GM19324 (cell line): ENCODE data around the gene CR1.
"Not testable (repeated sequence)": the region's sequence is repeated elsewhere in the genome, so short reads cannot be mapped to it uniquely, and the experiment has no call there.

ENCODE experiments used
- ATAC-seq: cut with Tn5 transposase; IDR thresholded peaks from one replicate; pipeline ENCODE4 v1.9.1; 2021; ENCODE audit warnings: mild to moderate bottlenecking, moderate library complexity; ENCODE audit not compliant: unreplicated experiment, low FRiP score

The CR1 gene

GRCh38 chr1:207579436-207579799 lies 83.5 kb downstream of the CR1 start:
- ATAC-seq: peak; percentile 66

DNA sequence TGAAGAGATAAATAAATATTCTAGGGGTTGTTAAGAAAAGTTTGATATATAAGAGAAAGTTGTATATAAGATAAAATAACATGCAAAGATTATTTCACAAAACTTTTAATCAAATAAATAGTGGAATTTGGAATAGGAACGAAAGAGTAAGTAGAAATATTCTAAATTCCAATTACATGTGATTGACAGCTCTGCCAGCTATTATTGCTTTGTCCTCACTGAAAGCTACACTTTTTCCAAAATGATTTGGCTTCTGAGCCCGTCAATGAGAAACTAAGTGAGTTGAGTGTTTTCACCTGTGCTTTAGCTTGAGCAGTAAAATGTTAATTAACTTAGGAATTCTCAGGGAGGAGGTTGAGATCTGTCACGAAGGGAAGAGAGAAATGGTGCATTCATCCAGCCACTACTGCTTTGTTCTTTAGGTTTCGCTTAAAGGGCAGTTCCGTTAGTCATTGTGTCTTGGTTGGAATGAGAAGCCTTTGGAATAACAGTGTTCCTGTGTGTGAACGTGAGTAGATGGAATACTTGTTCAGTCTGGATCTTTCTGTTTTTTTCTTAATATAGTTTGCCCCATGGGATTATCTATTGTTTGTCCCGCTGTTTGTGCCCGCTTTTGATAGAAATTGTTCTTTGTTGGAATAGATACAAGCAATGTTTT lies 85.7 kb downstream of the CR1 start:
- ATAC-seq: no peak

GRCh38 chr1:207589506-207589905 lies 93.5 kb downstream of the CR1 start:
- ATAC-seq: not testable (repeated sequence)

DNA sequence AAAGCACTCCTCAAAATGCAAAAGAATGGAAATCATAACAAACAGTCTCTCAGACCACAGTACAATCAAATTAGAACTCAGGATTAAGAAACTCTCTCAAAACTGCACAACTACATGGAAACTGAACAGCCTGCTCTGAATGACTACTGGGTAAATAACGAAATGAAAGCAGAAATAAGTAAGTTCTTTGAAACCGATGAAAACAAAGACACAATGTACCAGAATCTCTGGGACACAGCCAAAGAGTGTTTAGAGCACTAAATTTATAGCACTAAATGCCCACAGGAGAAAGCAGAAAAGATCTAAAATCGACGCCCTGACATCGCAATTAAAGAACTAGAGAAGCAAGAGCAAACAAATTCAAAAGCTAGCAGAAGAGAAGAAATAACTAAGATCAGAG lies 95.2 kb downstream of the CR1 start:
- ATAC-seq: not testable (repeated sequence)

DNA sequence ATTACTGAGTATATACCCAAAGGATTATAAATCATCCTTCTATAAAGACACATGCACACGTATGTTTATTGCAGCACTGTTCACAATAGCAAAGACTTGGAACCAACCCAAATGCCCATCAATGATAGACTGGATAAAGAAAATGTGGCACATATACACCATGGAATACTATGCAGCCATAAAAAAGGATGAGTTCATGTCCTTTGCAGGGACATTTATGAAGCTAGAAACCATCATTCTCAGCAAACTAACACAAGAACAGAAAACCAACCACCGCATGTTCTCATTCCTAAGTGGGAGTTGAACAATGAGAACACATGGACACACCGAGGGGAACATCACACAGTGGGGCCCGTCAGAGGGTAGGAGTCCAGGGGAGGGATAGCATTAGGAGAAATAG lies 98.1 kb downstream of the CR1 start:
- not testable (repeated sequence) for ATAC-seq

DNA sequence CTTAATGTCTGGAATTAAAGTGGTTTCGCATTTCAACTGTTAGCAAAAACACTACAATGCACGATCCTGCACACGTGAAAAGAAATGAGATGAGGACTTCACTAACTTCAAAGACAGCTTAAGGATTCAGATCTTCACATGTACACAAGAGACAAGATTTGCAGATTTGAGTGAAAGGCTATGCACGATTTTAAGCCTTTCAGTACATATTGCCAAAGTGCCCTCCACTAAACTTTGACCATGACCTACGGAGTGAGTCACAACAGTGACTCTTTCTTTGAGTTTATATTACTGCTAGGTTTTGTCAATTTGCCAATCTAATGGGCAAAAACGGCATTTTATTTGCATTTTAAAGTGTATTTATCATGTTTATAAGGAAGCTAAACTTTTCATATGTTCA lies 107.8 kb downstream of the CR1 start:
- no peak for ATAC-seq

GRCh38 chr1:207605444-207606361 lies 109.7 kb downstream of the CR1 start:
- ATAC-seq: no peak

- no peak for ATAC-seq
Observed at GRCh38 chr1:207606362-207606755, 110.4 kb downstream of the CR1 start.

GRCh38 chr1:207612762-207613161 lies 116.8 kb downstream of the CR1 start:
- ATAC-seq: no peak

- ATAC-seq: no peak
Observed at GRCh38 chr1:207619871-207620542, 124.0 kb downstream of the CR1 start.

DNA sequence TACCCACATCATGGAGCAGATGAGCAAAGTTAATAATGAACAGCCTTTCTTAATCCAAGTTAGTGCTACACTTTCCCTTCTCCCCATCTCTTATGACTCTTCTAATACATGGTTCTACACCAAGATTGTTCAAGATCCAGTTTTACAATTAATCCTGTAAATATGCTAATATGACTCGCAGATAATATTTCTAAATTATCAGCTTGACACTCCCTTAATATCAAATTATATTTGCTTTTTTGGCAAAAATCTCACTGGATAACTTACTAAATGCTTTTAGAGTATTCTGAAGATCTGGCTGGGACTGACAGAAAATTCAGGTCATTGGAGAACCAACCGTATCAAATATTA lies 124.6 kb downstream of the CR1 start:
- ATAC-seq: no peak

DNA sequence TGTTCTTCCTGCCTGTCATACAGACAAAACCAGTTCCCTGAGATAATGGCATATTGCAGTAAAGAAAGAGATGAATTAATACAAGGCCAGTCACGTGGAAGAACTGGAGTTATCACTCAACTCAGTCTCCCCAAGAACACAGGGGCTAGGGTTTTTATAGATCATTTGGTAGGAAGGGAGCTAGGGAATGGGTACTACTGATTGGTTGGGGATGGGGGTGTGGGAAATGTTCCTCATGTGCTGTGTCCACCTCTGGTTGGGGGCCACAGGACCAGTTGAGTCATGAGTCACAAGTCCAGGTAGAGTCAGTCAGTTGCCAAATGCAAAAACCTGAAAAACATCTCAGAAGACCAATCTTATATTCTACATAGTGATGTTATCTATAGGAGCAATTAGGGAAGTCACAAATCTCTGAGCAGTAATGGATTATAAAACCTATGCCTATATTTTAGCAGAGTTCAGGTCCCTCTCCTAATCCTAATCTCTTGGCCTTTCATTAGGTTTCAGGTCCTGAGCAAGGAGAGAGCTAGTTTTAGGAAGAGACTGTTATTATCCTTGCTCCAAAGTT lies 129.6 kb downstream of the CR1 start:
- not testable (repeated sequence) for ATAC-seq

DNA sequence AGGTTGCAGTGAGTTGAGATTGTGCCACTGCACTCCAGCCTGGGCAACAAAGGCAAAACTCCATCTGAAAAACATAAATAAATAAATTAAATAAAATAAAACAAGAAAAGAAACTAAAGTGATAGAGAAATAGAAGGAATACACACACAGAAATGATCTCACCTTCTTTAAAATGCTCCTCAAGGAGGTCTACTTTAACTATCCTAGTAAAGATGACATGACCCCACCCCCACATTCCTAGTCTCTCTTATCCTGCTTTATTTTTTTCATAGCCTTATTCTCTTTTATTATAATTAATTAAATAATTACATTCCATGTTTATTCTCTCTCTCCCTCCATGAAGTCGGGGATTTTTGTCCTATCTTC lies 131.0 kb downstream of the CR1 start:
- no peak for ATAC-seq

DNA sequence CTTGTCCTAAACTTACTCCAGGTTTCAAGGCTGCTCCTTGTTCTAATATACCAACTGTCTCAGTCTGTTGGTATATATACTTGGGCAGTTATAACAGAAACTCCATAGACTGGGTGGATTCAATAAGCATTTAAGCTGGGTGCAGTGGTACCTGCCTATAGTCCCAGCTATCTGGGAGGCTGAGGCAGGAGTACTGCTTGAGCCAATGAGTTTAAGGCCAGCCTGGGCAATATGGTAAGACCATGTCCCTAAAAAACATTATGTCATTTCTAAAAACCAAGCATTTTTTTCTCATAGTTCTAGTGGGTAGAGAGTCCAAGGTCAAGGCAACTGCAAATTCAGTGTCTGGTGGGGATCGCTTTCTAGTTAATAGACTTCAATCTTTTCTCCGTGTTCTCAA lies 131.5 kb downstream of the CR1 start:
- ATAC-seq: no peak

- ATAC-seq: no peak
Observed at GRCh38 chr1:207628776-207629175, 132.8 kb downstream of the CR1 start.

DNA sequence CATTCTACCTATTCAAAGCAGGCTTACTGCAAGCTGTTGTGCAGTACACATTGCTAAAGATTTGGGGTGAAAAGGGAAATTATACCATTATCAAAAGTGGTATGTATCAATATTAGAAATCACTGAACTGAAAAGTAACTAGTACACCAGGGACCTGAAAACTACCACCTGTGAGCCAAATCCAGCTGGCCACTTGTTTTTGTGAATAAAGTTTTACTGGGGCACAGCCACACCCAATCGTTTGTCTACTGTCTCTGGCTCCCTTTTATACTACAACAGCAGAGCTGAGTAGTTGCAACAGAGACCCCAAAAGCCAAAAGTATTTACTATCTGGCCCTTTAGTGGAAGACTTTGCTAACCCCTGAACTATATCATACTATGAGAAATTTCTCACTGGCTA lies 135.2 kb downstream of the CR1 start:
- ATAC-seq: no peak

DNA sequence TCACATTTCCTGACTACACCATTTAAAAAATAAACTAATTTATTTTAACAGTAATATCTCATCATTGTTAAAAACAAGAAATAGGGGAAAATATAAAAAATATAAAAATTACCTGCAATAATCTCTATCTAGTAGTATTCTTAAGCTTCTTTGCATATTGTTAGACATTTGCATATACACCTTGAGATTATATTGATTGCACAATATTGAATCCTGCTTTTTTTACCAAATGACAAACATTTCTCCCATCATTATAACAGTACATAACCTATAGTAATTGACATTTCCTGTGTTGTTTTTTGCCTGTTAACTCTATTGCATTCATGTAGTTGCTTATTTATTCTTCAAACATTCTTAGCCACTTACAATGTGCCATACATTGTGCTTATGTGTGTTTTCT lies 137.3 kb downstream of the CR1 start:
- no peak for ATAC-seq

DNA sequence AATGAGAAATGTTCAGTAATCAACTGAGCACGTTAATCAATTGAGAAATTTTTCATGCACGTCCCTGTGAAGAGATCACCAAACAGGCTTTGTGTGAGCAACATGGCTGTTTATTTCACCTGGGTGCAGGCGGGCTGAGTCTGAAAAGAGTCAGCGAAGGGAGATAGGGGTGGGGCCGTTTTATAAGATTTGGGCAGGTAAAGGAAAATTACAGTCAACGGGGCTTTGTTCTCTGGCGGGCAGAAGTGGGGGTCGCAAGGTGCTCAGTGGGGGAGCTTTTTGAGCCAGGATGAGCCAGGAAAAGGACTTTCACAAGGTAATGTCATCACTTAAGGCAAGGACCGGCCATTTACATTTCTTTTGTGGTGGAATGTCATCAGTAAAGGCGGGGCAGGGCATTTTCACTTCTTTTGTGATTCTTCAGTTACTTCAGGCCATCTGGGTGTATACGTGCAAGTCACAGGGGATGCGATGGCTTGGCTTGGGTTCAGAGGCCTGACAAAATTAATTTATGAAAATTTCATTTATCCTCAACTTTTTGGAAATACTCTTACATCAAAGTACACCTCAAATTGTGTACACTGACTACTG lies 137.8 kb downstream of the CR1 start:
- ATAC-seq: not testable (repeated sequence)

- not testable (repeated sequence) for ATAC-seq
Observed at GRCh38 chr1:207634293-207634692, 138.3 kb downstream of the CR1 start.

GRCh38 chr1:207635569-207636186 lies 139.7 kb downstream of the CR1 start:
- not testable (repeated sequence) for ATAC-seq
